Occipital lobe (tissue), 2 donors: ENCODE results near the gene OR4C11. TPM values are rescaled to one million over a fixed set of nuclear protein-coding genes. Genes with fewer than 3 reads are reported as not detected.

Experiments
- DNase-seq: peaks from one replicate; lab custom pipeline; 2025; lab: John Stamatoyannopoulos, UW
- total RNA-seq: library from RNA; depleted of rRNA; stranded (reverse); fragments of >200 nt; gene quantifications from one replicate; pipeline ENCODE4 v1.2.3, GENCODE V29; 2014

OR4C11 gene, protein sequence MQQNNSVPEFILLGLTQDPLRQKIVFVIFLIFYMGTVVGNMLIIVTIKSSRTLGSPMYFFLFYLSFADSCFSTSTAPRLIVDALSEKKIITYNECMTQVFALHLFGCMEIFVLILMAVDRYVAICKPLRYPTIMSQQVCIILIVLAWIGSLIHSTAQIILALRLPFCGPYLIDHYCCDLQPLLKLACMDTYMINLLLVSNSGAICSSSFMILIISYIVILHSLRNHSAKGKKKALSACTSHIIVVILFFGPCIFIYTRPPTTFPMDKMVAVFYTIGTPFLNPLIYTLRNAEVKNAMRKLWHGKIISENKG
- not detected for total RNA-seq

DNA sequence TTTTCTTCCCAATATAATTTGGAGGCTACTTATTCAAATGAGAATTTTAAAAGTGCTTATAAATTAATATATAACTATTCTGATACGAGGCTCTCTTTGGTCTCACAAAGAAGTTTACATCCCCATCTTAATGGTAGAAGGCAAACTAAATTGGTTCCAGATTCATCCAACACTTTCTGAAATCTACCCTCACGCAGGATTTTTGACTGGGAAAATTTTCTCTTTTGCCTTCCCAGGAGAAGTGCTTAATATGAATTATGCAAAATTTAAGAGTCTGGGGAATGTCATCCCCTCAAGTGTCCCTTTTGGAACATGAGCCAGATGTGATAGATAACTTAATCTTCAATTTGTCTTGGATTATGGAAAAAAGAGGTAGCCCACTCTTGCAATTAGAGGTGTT is at the start of gene OR4C11:
Gene OR4C11 (minus strand): TSS at position 101 of the 400 bp plus-strand sequence. CDS start 3,272 bp downstream, outside the sequence.
- no peak for DNase-seq

GRCh38 chr11:55655096-55655495 is 47.7 kb upstream of the OR4C11 start:
- no peak for DNase-seq

DNA sequence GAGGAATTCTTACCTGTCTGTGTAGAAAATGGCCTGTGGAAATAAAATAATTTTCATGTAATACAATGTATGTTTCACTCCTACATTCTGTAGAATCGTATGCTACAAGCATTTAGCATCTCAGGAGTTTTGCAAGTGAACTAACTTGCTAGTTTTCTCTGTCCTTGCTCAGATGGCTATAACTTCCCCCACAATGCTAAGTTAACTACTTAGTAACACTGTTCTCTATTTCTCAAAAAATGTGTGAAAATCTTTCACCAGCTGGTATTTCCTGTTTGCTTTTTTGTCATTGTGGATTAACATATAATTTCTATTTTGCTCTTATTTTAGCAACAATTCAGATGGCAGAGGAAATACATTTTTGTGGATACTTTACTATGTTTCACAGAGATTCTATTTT is 45.1 kb upstream of the OR4C11 start:
- no peak for DNase-seq

- no peak for DNase-seq
Measured at GRCh38 chr11:55648027-55648426, 40.6 kb upstream of the OR4C11 start, which contains the start of gene OR4S2. Gene OR4S2, plus strand, starts transcription at chr11:55648327. Its CDS starts 2,577 bp downstream, at chr11:55650904.

GRCh38 chr11:55634813-55635212 is 27.4 kb upstream of the OR4C11 start, which contains the start of gene OR4P4:
Gene OR4P4, plus strand, starts transcription at chr11:55635113.
- DNase-seq = no peak

- no peak for DNase-seq
Measured at GRCh38 chr11:55624531-55624930, 17.1 kb upstream of the OR4C11 start.

DNA sequence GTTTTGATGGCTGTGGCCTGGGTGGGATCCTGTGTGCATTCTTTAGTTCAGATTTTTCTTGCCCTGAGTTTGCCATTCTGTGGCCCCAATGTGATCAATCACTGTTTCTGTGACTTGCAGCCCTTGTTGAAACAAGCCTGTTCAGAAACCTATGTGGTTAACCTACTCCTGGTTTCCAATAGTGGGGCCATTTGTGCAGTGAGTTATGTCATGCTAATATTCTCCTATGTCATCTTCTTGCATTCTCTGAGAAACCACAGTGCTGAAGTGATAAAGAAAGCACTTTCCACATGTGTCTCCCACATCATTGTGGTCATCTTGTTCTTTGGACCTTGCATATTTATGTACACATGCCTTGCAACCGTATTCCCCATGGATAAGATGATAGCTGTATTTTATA is 34.9 kb downstream of the OR4C11 start:
- no peak for DNase-seq

- DNase-seq = no peak
Measured at GRCh38 chr11:55571828-55572227, 35.6 kb downstream of the OR4C11 start, which contains the start of gene OR4C16. Gene OR4C16, plus strand, starts transcription at chr11:55572128. Its CDS starts 0 bp downstream, at chr11:55572128.

DNA sequence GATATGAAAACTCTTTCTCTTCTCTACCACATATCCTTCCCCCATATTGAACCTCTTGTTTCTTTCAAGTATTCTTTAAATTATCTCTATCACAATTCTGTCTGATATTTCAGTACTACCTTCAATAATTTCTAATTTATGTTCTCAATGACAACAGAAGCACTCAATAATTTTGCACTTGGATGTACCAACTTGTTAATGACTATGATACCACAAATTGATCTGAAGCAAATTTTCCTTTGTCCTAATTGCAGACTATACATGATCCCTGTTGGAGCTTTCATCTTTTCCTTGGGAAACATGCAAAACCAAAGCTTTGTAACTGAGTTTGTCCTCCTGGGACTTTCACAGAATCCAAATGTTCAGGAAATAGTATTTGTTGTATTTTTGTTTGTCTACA is 53.3 kb downstream of the OR4C11 start, which contains the start of gene OR4C15:
Gene OR4C15 (plus strand): TSS at position 301 of the 400 bp plus-strand sequence. CDS start 0 bp downstream, at position 301.
- DNase-seq = no peak

Other genes with a start within 250 kb of the OR4C11 start
- gene OR4A15, start 239.7 kb downstream of the OR4C11 start, total RNA-seq = not detected
- gene OR4C15, start 53.2 kb downstream of the OR4C11 start, total RNA-seq = not detected
- not detected for gene OR4C16, start 35.5 kb downstream of the OR4C11 start, total RNA-seq
- not detected for gene OR4P4, start 27.5 kb upstream of the OR4C11 start, total RNA-seq
- not detected for gene OR4S2, start 40.7 kb upstream of the OR4C11 start, total RNA-seq
- not detected for gene OR4C6, start 54.6 kb upstream of the OR4C11 start, total RNA-seq
- not detected for gene OR5D13, start 165.8 kb upstream of the OR4C11 start, total RNA-seq
- not detected for gene OR5D14, start 187.9 kb upstream of the OR4C11 start, total RNA-seq
- gene OR5L1, start 203.7 kb upstream of the OR4C11 start, total RNA-seq = not detected
- gene OR5D18, start 212.0 kb upstream of the OR4C11 start, total RNA-seq = not detected
- gene OR5L2, start 219.6 kb upstream of the OR4C11 start, total RNA-seq = not detected
- not detected for gene OR5D16, start 231.1 kb upstream of the OR4C11 start, total RNA-seq